Tibial nerve (tissue), 4 donors: ENCODE results near the gene PAPOLG.

ENCODE experiments used
- CTCF ChIP-seq, 5 experiments: fragments of 200-600 bp in 3 of 5; fragments of 450-650 bp in 2 of 5; sonication (generic) in 3 of 5; IDR thresholded peaks; one replicate each; pipeline ENCODE4 v1.5.1; 2016 to 2019; ENCODE audit warnings: antibody characterized with exemption in 5 of 5, mild to moderate bottlenecking in 3 of 5, moderate library complexity in 2 of 5
- EP300 ChIP-seq, 2 donors: sonication (generic); formaldehyde crosslinking; IDR thresholded peaks; one replicate each; pipeline ENCODE4 v1.6.1; 2017; ENCODE audit warnings: antibody characterized with exemption in 2 of 2, mild to moderate bottlenecking in 1 of 2
- POLR2A ChIP-seq, 2 donors: fragments of 450-650 bp; IDR thresholded peaks; one replicate each; pipeline ENCODE4 v1.6.1; 2017; ENCODE audit warnings: antibody characterized with exemption in 2 of 2, mild to moderate bottlenecking in 2 of 2, moderate library complexity in 2 of 2

- TF ChIP-seq EP300 (IDR thresholded peaks at IDR 0.05), result no peak
- TF ChIP-seq CTCF (IDR thresholded peaks at IDR 0.05), result no peak
- TF ChIP-seq POLR2A (IDR thresholded peaks at IDR 0.05), result no peak
Measured at GRCh38 chr2:60775048-60775639, 19.1 kb downstream of the PAPOLG start.
